Measurements from ENCODE around the gene HERC4. TPM values are rescaled to one million over a fixed set of nuclear protein-coding genes. Genes with fewer than 3 reads are reported as not detected.

HERC4 gene
- total and polyA plus RNA-seq, 9 of the 15 experiments (the other 6 are each of a cell fraction or from before 2014, with no cell fraction given): 12.5 to 33.5 (median 22.8) TPM

- no peaks in the 10 kb centered on the region; a peak in 1 of 5 replicates for H3K27me3 ChIP-seq (ENCODE audit: control insufficient read depth in 2 of 2, insufficient read depth in 2 of 2, low read length in 2 of 2)
- intact Hi-C loops (cut with micrococcal nuclease) (loop anchor here (5.0 kb wide), 1 partner anchor 73 kb away; no protein-coding TSS in a partner anchor), in situ Hi-C loops (cut with MboI) (no loop called here)
- POLR2A ChIA-PET: interaction anchor here (0.6 kb wide), 1 partner anchor 140 kb away, joined by 4 read pairs; no protein-coding TSS in a partner anchor
- no peaks in the 10 kb centered on the region for H3K36me3 ChIP-seq (ENCODE audit: control insufficient read depth, insufficient read depth, low read length)
- CTCF ChIA-PET (ENCODE audit: low intra/inter-chr PET ratio): no interaction called here
- no TSS peak for BruUV-seq (replicated peaks)
- no peak overlapping the region for H2AFZ ChIP-seq (ENCODE audit: low read depth, low read length)
- DNase-seq (ENCODE audit: extremely low read depth in 1 of 4, low spot score in 3 of 4): no peak
- no peak for ATAC-seq
- H3K4me3 ChIP-seq: no peak overlapping the region
- H3K9me1 ChIP-seq (ENCODE audit: control insufficient read depth, insufficient read depth, low read length): no peaks in the 10 kb centered on the region
- no peaks in the 10 kb centered on the region for H3K9me3 ChIP-seq (replicated peaks; ENCODE audit: control insufficient read depth, insufficient read depth, low read depth, low read length)
- H3K9ac ChIP-seq (ENCODE audit: insufficient read depth in 1 of 2, low read depth in 2 of 2, low read length in 2 of 2): no peak overlapping the region
- H3K27ac ChIP-seq (ENCODE audit: extremely low read depth, low read depth, low read length): no peak overlapping the region
- FAIRE-seq: no peak
- no peak overlapping the region for H3K4me2 ChIP-seq (ENCODE audit: insufficient read depth, low read length)
- H3K79me2 ChIP-seq (ENCODE audit: control insufficient read depth, insufficient read depth, low read length): no peaks in the 10 kb centered on the region
- WGBS (ENCODE audit: insufficient coverage, low coverage, missing lambda C conversion rate): 0% methylated on average over 1 of the region's 1 CpG
- H4K20me1 ChIP-seq (replicated peaks; ENCODE audit: control insufficient read depth, insufficient read depth, low read length): no peaks in the 10 kb centered on the region
- H3K4me1 ChIP-seq (replicated peaks in 1 of 2; ENCODE audit: control insufficient read depth in 2 of 2, insufficient read depth in 2 of 2, low read length in 2 of 2): no peaks in the 10 kb centered on the region
- TF ChIP-seq TAF7 (tag; IDR thresholded peaks at IDR 0.05): no peak
- no peak for TF ChIP-seq MAFK (IDR thresholded peaks at IDR 0.05; ENCODE audit: low read length)
- no peak for TF ChIP-seq ZNF280A (IDR thresholded peaks at IDR 0.05; ENCODE audit: low read depth, partially characterized antibody)
- TF ChIP-seq HOXB6 (CRISPR knock-in tag; IDR thresholded peaks at IDR 0.05; ENCODE audit: borderline replicate concordance): no peak
- no peak for TF ChIP-seq ZNF76 (CRISPR knock-in tag; IDR thresholded peaks at IDR 0.05; ENCODE audit: borderline replicate concordance)
- no peak for TF ChIP-seq ZNF3 (CRISPR knock-in tag; IDR thresholded peaks at IDR 0.05)
- TF ChIP-seq CBX8 (IDR thresholded peaks at IDR 0.05; ENCODE audit: borderline replicate concordance, extremely low read depth, low read depth, low read length, poor library complexity, severe bottlenecking): no peak
- no peak for TF ChIP-seq PATZ1 (CRISPR knock-in tag; IDR thresholded peaks at IDR 0.05; ENCODE audit: borderline replicate concordance)
- no peak for TF ChIP-seq NUFIP1 (IDR thresholded peaks at IDR 0.05; ENCODE audit: partially characterized antibody)
- no peak for TF ChIP-seq RHOXF2B (CRISPR knock-in tag; conservative IDR thresholded peaks at IDR 0.05)
- no peak for TF ChIP-seq FOXA3 (CRISPR knock-in tag; conservative IDR thresholded peaks at IDR 0.05 in 1 of 2, IDR thresholded peaks at IDR 0.05 in 1 of 2)
- TF ChIP-seq ZNF449 (CRISPR knock-in tag; IDR thresholded peaks at IDR 0.05): no peak
These were observed 8.9 kb upstream of the HERC4 start for GRCh38 chr10:68083953-68084352.
